HG02973 (cell line): ENCODE results near the gene INAFM2.

Source experiments
- ATAC-seq: cut with Tn5 transposase; IDR thresholded peaks from one replicate; pipeline ENCODE4 v1.9.1; 2021; ENCODE audit warnings: moderate library complexity; ENCODE audit not compliant: unreplicated experiment

The INAFM2 gene

GRCh38 chr15:40327457-40327856, 4.0 kb downstream of the INAFM2 start:
- ATAC-seq, result no peak

- ATAC-seq, result no peak
Measured at GRCh38 chr15:40328176-40328575, 4.7 kb downstream of the INAFM2 start.

GRCh38 chr15:40328751-40329150, 5.3 kb downstream of the INAFM2 start:
- no peak for ATAC-seq

- ATAC-seq, result no peak
Measured at GRCh38 chr15:40329804-40330203, 6.3 kb downstream of the INAFM2 start.

GRCh38 chr15:40330368-40330836, 6.9 kb downstream of the INAFM2 start:
- ATAC-seq, result no peak

- no peak for ATAC-seq
Measured at GRCh38 chr15:40331026-40331425, 7.5 kb downstream of the INAFM2 start.

- ATAC-seq, result no peak
Measured at GRCh38 chr15:40331637-40332036, 8.1 kb downstream of the INAFM2 start.

- ATAC-seq, result no peak
Measured at GRCh38 chr15:40332113-40332781, 8.8 kb downstream of the INAFM2 start.

- no peak for ATAC-seq
Measured at GRCh38 chr15:40333922-40334492, 10.5 kb downstream of the INAFM2 start.

GRCh38 chr15:40334541-40334940, 11.0 kb downstream of the INAFM2 start:
- ATAC-seq, result no peak

GRCh38 chr15:40334941-40335795, 11.7 kb downstream of the INAFM2 start:
- no peak for ATAC-seq

GRCh38 chr15:40335938-40336743, 12.6 kb downstream of the INAFM2 start:
- no peak for ATAC-seq

- no peak for ATAC-seq
Measured at GRCh38 chr15:40336744-40337122, 13.2 kb downstream of the INAFM2 start.

GRCh38 chr15:40337597-40337996, 14.1 kb downstream of the INAFM2 start:
- no peak for ATAC-seq

- ATAC-seq, result no peak
Measured at GRCh38 chr15:40338041-40338657, 14.7 kb downstream of the INAFM2 start.

GRCh38 chr15:40338921-40339620, 15.6 kb downstream of the INAFM2 start:
- ATAC-seq, result no peak

- no peak for ATAC-seq
Measured at GRCh38 chr15:40339621-40339945, 16.1 kb downstream of the INAFM2 start.

- no peak for ATAC-seq
Measured at GRCh38 chr15:40340038-40340739, 16.7 kb downstream of the INAFM2 start.

GRCh38 chr15:40340740-40341400, 17.4 kb downstream of the INAFM2 start, which contains the start of gene CCDC9B:
TSS of gene CCDC9B (minus strand) at chr15:40340939. CDS start at chr15:40340819, 120 bp downstream.
- no peak for ATAC-seq
